Mammary epithelial cell (primary cell): ENCODE results near the gene KIFAP3.

Experiments
- EZH2 ChIP-seq: IDR thresholded peaks from 2 replicates; pipeline ENCODE4 v1.6.1; 2012; ENCODE audit warnings: low read length, inconsistent platforms, borderline replicate concordance
- TF ChIP-seq, protein P1 (sequence below), 2 donors: IDR thresholded peaks in 1 of 2; conservative IDR thresholded peaks in 1 of 2; 2 replicates each; pipeline ENCODE4 v1.5.1; 2011 to 2012; ENCODE audit warnings: inconsistent platforms in 2 of 2, low read length in 2 of 2, mild to moderate bottlenecking in 2 of 2, control low read depth in 1 of 2, low read depth in 1 of 2; ENCODE audit not compliant: insufficient read depth in 1 of 2; ENCODE audit errors: extremely low read depth in 1 of 2

DNA sequence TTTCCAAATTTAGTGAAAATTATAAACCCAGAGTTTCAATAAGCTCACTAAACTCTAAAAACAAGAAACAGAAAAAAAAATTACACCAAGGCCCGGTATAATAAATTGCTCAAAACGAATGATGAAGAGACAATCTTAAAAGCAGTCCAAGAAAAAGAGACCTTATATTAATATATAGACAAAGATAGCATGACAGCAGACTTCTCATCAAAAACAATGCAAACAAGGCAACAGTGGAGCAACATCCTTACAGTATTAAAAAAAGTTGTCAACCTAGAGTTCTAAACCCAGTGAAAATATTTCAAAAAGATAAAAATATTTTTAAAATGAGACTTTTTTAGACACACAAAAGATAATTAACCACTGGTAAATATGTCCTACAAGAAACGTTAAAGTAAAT lies 46.7 kb downstream of the KIFAP3 start:
- TF ChIP-seq, protein P1, sequence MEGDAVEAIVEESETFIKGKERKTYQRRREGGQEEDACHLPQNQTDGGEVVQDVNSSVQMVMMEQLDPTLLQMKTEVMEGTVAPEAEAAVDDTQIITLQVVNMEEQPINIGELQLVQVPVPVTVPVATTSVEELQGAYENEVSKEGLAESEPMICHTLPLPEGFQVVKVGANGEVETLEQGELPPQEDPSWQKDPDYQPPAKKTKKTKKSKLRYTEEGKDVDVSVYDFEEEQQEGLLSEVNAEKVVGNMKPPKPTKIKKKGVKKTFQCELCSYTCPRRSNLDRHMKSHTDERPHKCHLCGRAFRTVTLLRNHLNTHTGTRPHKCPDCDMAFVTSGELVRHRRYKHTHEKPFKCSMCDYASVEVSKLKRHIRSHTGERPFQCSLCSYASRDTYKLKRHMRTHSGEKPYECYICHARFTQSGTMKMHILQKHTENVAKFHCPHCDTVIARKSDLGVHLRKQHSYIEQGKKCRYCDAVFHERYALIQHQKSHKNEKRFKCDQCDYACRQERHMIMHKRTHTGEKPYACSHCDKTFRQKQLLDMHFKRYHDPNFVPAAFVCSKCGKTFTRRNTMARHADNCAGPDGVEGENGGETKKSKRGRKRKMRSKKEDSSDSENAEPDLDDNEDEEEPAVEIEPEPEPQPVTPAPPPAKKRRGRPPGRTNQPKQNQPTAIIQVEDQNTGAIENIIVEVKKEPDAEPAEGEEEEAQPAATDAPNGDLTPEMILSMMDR (conservative IDR thresholded peaks at IDR 0.05 in 1 of 2, IDR thresholded peaks at IDR 0.05 in 1 of 2; ENCODE audit: extremely low read depth in 1 of 2, insufficient read depth in 1 of 2, low read depth in 1 of 2, low read length in 2 of 2): no peak
- no peak for TF ChIP-seq EZH2
